ACC112 (cell line): ENCODE results near the gene TFF3.

Experiments
- H2AFZ ChIP-seq: fragments of 200-600 bp; sonication (generic); one replicate; pipeline ENCODE4 v1.6.0; 2017; ENCODE audit warnings: antibody characterized with exemption, low read length; ENCODE audit not compliant: unreplicated experiment
- H3K27ac ChIP-seq: fragments of 200-600 bp; sonication (generic); 2 replicates; pipeline ENCODE4 v1.5.1; 2014; ENCODE audit warnings: low read depth, mild to moderate bottlenecking, antibody characterized with exemption, low read length, moderate library complexity
- H3K27me3 ChIP-seq: fragments of 200-600 bp; sonication (generic); 2 replicates; pipeline ENCODE4 v1.6.1; 2014; ENCODE audit warnings: mild to moderate bottlenecking, antibody characterized with exemption, low read length, moderate library complexity, mixed read lengths; ENCODE audit not compliant: insufficient read depth
- H3K36me3 ChIP-seq: fragments of 200-600 bp; sonication (generic); 2 replicates; pipeline ENCODE4 v1.6.1; 2016; ENCODE audit warnings: mild to moderate bottlenecking, antibody characterized with exemption, low read length, moderate library complexity, mixed read lengths; ENCODE audit not compliant: insufficient read depth
- H3K4me1 ChIP-seq: fragments of 200-600 bp; sonication (generic); one replicate; pipeline ENCODE4 v1.6.1; 2016; ENCODE audit warnings: low read length, mixed read lengths; ENCODE audit not compliant: insufficient read depth, unreplicated experiment, control insufficient read depth
- H3K4me3 ChIP-seq: fragments of 200-600 bp; sonication (generic); 2 replicates; pipeline ENCODE4 v1.5.1; 2014; ENCODE audit warnings: mild to moderate bottlenecking, low read depth, low read length
- H3K79me2 ChIP-seq: fragments of 200-600 bp; sonication (generic); one replicate; pipeline ENCODE4 v1.6.0; 2016; ENCODE audit warnings: low read length; ENCODE audit not compliant: control insufficient read depth, unreplicated experiment, insufficient read depth

TFF3 gene

GRCh38 chr21:42337830-42338728 lies 22.9 kb upstream of the TFF3 start:
- Histone ChIP-seq H3K36me3 (no peaks in the 10 kb centered on the region), H3K4me3 (no peak overlapping the region), H3K27me3 (peaks cover 55% of the 10 kb centered on the region), H3K27ac (no peak overlapping the region), H3K79me2 (no peaks in the 10 kb centered on the region), H3K4me1 (no peaks in the 10 kb centered on the region), H2AFZ (no peak overlapping the region)

- H2AFZ ChIP-seq: no peak overlapping the region
- H3K79me2 ChIP-seq: no peaks in the 10 kb centered on the region
- H3K27me3 ChIP-seq: peaks cover 61% of the 10 kb centered on the region
- no peak overlapping the region for H3K4me3 ChIP-seq
- H3K36me3 ChIP-seq: no peaks in the 10 kb centered on the region
- no peaks in the 10 kb centered on the region for H3K4me1 ChIP-seq
- H3K27ac ChIP-seq: no peak overlapping the region
Measured at GRCh38 chr21:42337276-42337675, 22.1 kb upstream of the TFF3 start.

GRCh38 chr21:42336054-42336453 lies 20.8 kb upstream of the TFF3 start:
- H3K4me3 ChIP-seq: no peak overlapping the region
- H3K27ac ChIP-seq: no peak overlapping the region
- H3K36me3 ChIP-seq: no peaks in the 10 kb centered on the region
- no peaks in the 10 kb centered on the region for H3K4me1 ChIP-seq
- peaks cover 73% of the 10 kb centered on the region for H3K27me3 ChIP-seq
- no peaks in the 10 kb centered on the region for H3K79me2 ChIP-seq
- H2AFZ ChIP-seq: no peak overlapping the region

- Histone ChIP-seq H3K27ac (no peak overlapping the region), H3K27me3 (peaks cover 95% of the 10 kb centered on the region), H3K4me3 (no peak overlapping the region), H3K4me1 (no peaks in the 10 kb centered on the region), H3K79me2 (no peaks in the 10 kb centered on the region), H2AFZ (no peak overlapping the region), H3K36me3 (no peaks in the 10 kb centered on the region)
Measured at GRCh38 chr21:42332557-42333317, 17.5 kb upstream of the TFF3 start.

- no peak overlapping the region for H3K4me3 ChIP-seq
- H3K4me1 ChIP-seq: no peaks in the 10 kb centered on the region
- no peak overlapping the region for H3K27ac ChIP-seq
- peaks cover 95% of the 10 kb centered on the region for H3K27me3 ChIP-seq
- H3K36me3 ChIP-seq: no peaks in the 10 kb centered on the region
- H3K79me2 ChIP-seq: no peaks in the 10 kb centered on the region
- no peak overlapping the region for H2AFZ ChIP-seq
Measured at GRCh38 chr21:42331660-42332059, 16.5 kb upstream of the TFF3 start.

GRCh38 chr21:42330380-42331371 lies 15.5 kb upstream of the TFF3 start:
- no peak overlapping the region for H3K4me3 ChIP-seq
- peaks cover 92% of the 10 kb centered on the region for H3K27me3 ChIP-seq
- H3K36me3 ChIP-seq: no peaks in the 10 kb centered on the region
- H3K27ac ChIP-seq: no peak overlapping the region
- no peaks in the 10 kb centered on the region for H3K4me1 ChIP-seq
- no peaks in the 10 kb centered on the region for H3K79me2 ChIP-seq
- no peak overlapping the region for H2AFZ ChIP-seq

- Histone ChIP-seq H3K36me3 (no peaks in the 10 kb centered on the region), H3K27me3 (peaks cover 95% of the 10 kb centered on the region), H3K79me2 (no peaks in the 10 kb centered on the region), H3K4me3 (no peak overlapping the region), H3K27ac (no peak overlapping the region), H3K4me1 (no peaks in the 10 kb centered on the region), H2AFZ (no peak overlapping the region)
Measured at GRCh38 chr21:42324896-42325295, 9.7 kb upstream of the TFF3 start.

GRCh38 chr21:42321845-42322244 lies 6.6 kb upstream of the TFF3 start:
- no peak overlapping the region for H3K4me3 ChIP-seq
- H3K4me1 ChIP-seq: no peaks in the 10 kb centered on the region
- no peak overlapping the region for H3K27ac ChIP-seq
- H3K27me3 ChIP-seq: peaks cover 90% of the 10 kb centered on the region
- H2AFZ ChIP-seq: no peak overlapping the region
- H3K79me2 ChIP-seq: no peaks in the 10 kb centered on the region
- H3K36me3 ChIP-seq: no peaks in the 10 kb centered on the region

GRCh38 chr21:42321231-42321630 lies 6.0 kb upstream of the TFF3 start:
- H3K36me3 ChIP-seq: no peaks in the 10 kb centered on the region
- no peaks in the 10 kb centered on the region for H3K4me1 ChIP-seq
- no peak overlapping the region for H3K4me3 ChIP-seq
- H3K79me2 ChIP-seq: no peaks in the 10 kb centered on the region
- H3K27me3 ChIP-seq: peaks cover 92% of the 10 kb centered on the region
- H3K27ac ChIP-seq: no peak overlapping the region
- no peak overlapping the region for H2AFZ ChIP-seq

- Histone ChIP-seq H3K27ac (no peak overlapping the region), H3K27me3 (peaks cover 90% of the 10 kb centered on the region), H3K4me3 (no peak overlapping the region), H3K36me3 (no peaks in the 10 kb centered on the region), H3K79me2 (no peaks in the 10 kb centered on the region), H2AFZ (no peak overlapping the region), H3K4me1 (no peaks in the 10 kb centered on the region)
Measured at GRCh38 chr21:42320791-42321190, 5.6 kb upstream of the TFF3 start.
